Hepatocyte (in vitro differentiated cells): ENCODE results near the gene GRIN2C. TPM values are rescaled to one million over a fixed set of nuclear protein-coding genes. Genes with fewer than 3 reads are reported as not detected.

Experiments used
- DNase-seq: peaks from one replicate; pipeline ENCODE4 v3.0.0-alpha.2; 2016; ENCODE audit warnings: low spot score
- H2AFZ ChIP-seq: fragments of 200-600 bp; sonication (generic); 2 replicates; pipeline ENCODE4 v1.6.0; 2016; ENCODE audit warnings: antibody characterized with exemption, mild to moderate bottlenecking
- H3K27ac ChIP-seq: fragments of 200-600 bp; sonication (generic); 2 replicates; pipeline ENCODE4 v1.5.1; 2016; ENCODE audit warnings: mild to moderate bottlenecking
- H3K27me3 ChIP-seq: fragments of 200-600 bp; sonication (generic); 2 replicates; pipeline ENCODE4 v1.6.1; 2016
- H3K36me3 ChIP-seq: fragments of 200-600 bp; sonication (generic); replicated peaks from 2 replicates; pipeline ENCODE4 v1.5.1; 2016; ENCODE audit warnings: low read depth; ENCODE audit not compliant: insufficient read depth
- H3K4me1 ChIP-seq: fragments of 200-600 bp; sonication (generic); 2 replicates; pipeline ENCODE4 v1.5.1; 2016; ENCODE audit warnings: mild to moderate bottlenecking, moderate library complexity; ENCODE audit not compliant: insufficient read depth
- H3K4me2 ChIP-seq: fragments of 200-600 bp; sonication (generic); 2 replicates; pipeline ENCODE4 v1.6.0; 2016
- H3K4me3 ChIP-seq: fragments of 200-600 bp; sonication (generic); 2 replicates; pipeline ENCODE4 v1.5.1; 2016; ENCODE audit warnings: mild to moderate bottlenecking
- H3K79me2 ChIP-seq: fragments of 200-600 bp; sonication (generic); 2 replicates; pipeline ENCODE4 v1.6.0; 2017; ENCODE audit warnings: mild to moderate bottlenecking
- H3K9me2 ChIP-seq: fragments of 200-600 bp; sonication (generic); replicated peaks from 2 replicates; pipeline ENCODE4 v1.6.0; 2017; ENCODE audit warnings: mild to moderate bottlenecking; ENCODE audit not compliant: insufficient read depth
- H3K9me3 ChIP-seq: fragments of 200-600 bp; sonication (generic); 2 replicates; pipeline ENCODE4 v1.5.1; 2016; ENCODE audit warnings: low read depth, mild to moderate bottlenecking
- H4K20me1 ChIP-seq: fragments of 200-600 bp; sonication (generic); 2 replicates; pipeline ENCODE4 v1.6.0; 2016; ENCODE audit warnings: mild to moderate bottlenecking; ENCODE audit not compliant: insufficient read depth, poor library complexity, severe bottlenecking
- CTCF ChIP-seq: fragments of 200-600 bp; sonication (generic); IDR thresholded peaks from 2 replicates; pipeline ENCODE4 v1.5.1; 2016; ENCODE audit warnings: antibody characterized with exemption, mild to moderate bottlenecking; ENCODE audit not compliant: poor library complexity
- EZH2 ChIP-seq: fragments of 200-600 bp; sonication (generic); IDR thresholded peaks from 2 replicates; pipeline ENCODE4 v1.6.1; 2016; ENCODE audit warnings: antibody characterized with exemption, mild to moderate bottlenecking, borderline replicate concordance
- EZH2phosphoT487 ChIP-seq: fragments of 200-600 bp; sonication (generic); IDR thresholded peaks from one replicate; pipeline ENCODE4 v1.6.1; 2018; ENCODE audit warnings: antibody characterized with exemption, mild to moderate bottlenecking, low read depth, moderate library complexity; ENCODE audit not compliant: unreplicated experiment, severe bottlenecking
- WGBS: methylation state at CpG from one replicate; pipeline ENCODE4 v1.1.6; 2016; ENCODE audit warnings: low lambda C conversion rate; ENCODE audit errors: missing lambda C conversion rate; 5-methylcytosine and 5-hydroxymethylcytosine counted together
- polyA plus RNA-seq: library from polyadenylated mRNA; unstranded; fragments of >200 nt; fragmentation: Nextera tagmentation; extraction: Ambion mirVana; gene quantifications from 2 replicates; pipeline ENCODE4 v1.2.1, GENCODE V29; 2016
- total RNA-seq: library from RNA; depleted of rRNA; stranded (reverse); fragments of >200 nt; gene quantifications from 2 replicates; pipeline ENCODE4 v1.2.3, GENCODE V29; 2014

GRIN2C gene
- total and polyA plus RNA-seq, 2 experiments from 2014 or later, result 0.27 TPM; not detected in 1

- no peak overlapping the region for H2AFZ ChIP-seq
- H3K27me3 ChIP-seq, result peaks cover 43% of the 10 kb centered on the region
- no peaks in the 10 kb centered on the region for H3K79me2 ChIP-seq
- no peak overlapping the region for H3K27ac ChIP-seq
- peaks cover 17% of the 10 kb centered on the region for H3K4me1 ChIP-seq
- H3K9me3 ChIP-seq, result no peaks in the 10 kb centered on the region
- no peak overlapping the region for H3K4me3 ChIP-seq
- no peaks in the 10 kb centered on the region for H4K20me1 ChIP-seq
- peak; percentile 76 for DNase-seq
- no peaks in the 10 kb centered on the region for H3K36me3 ChIP-seq
- 53% methylated on average over 22 of the region's 25 CpGs for WGBS
- peak; percentile 17 for TF ChIP-seq EZH2
- peak; percentile 59 for TF ChIP-seq CTCF
- no peak for TF ChIP-seq EZH2phosphoT487
- no peaks in the 10 kb centered on the region for H3K9me2 ChIP-seq
- peak overlapping the region; percentile 67 for H3K4me2 ChIP-seq
Observed at GRCh38 chr17:74862108-74862901, 2.6 kb upstream of the GRIN2C start.

DNA sequence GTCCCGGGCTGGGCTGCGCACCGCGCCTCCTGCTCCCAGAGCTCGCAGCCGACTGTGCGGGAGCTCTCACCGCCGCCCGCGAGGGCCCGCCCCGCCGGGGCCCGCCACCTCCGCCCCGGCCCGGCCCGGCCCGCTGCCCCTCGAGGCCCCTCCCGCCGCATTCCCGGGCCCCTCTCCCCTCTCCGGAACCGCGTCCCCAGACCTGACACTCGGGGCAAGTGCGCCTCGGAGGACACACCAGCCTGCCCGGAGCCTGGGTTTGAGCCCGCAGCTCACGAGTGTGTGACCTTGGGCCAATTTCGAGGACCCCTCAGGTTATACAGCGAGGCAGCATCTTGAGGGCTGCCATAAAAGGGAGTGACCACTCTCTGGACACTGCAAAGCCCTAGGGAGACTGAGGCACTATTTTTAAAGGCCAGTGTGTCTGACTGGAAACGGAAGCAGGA is 2.0 kb upstream of the GRIN2C start:
- Histone ChIP-seq H3K27me3 (peaks cover 50% of the 10 kb centered on the region), H4K20me1 (no peaks in the 10 kb centered on the region), H3K9me2 (no peaks in the 10 kb centered on the region), H3K4me2 (peak overlapping the region; percentile 67), H3K79me2 (no peaks in the 10 kb centered on the region), H2AFZ (no peak overlapping the region), H3K4me3 (no peak overlapping the region), H3K9me3 (no peaks in the 10 kb centered on the region), H3K4me1 (peaks cover 17% of the 10 kb centered on the region), H3K27ac (no peak overlapping the region), H3K36me3 (no peaks in the 10 kb centered on the region)
- no peak for TF ChIP-seq CTCF
- peak; percentile 71 for TF ChIP-seq EZH2phosphoT487
- TF ChIP-seq EZH2, result peak; percentile 36
- WGBS, result 30% methylated on average over 6 of the region's 36 CpGs
- no peak for DNase-seq

- Histone ChIP-seq H4K20me1 (no peaks in the 10 kb centered on the region), H3K9me2 (no peaks in the 10 kb centered on the region), H3K27me3 (peaks cover 53% of the 10 kb centered on the region), H3K9me3 (no peaks in the 10 kb centered on the region), H3K79me2 (no peaks in the 10 kb centered on the region), H3K4me3 (no peak overlapping the region), H3K4me1 (peaks cover 17% of the 10 kb centered on the region), H3K4me2 (peak overlapping the region; percentile 95), H3K36me3 (no peaks in the 10 kb centered on the region), H2AFZ (no peak overlapping the region), H3K27ac (no peak overlapping the region)
- TF ChIP-seq CTCF, result no peak
- peak; percentile 90 for TF ChIP-seq EZH2phosphoT487
- TF ChIP-seq EZH2, result peak; percentile 16
- no peak for DNase-seq
- WGBS, result 5% methylated on average over 31 of the region's 96 CpGs
Observed at GRCh38 chr17:74860872-74861661, 1.4 kb upstream of the GRIN2C start.
